GM11168 (cell line): ENCODE measurements around the gene SH3PXD2A.
"Not testable (repeated sequence)": the region's sequence is repeated elsewhere in the genome, so short reads cannot be mapped to it uniquely, and the experiment has no call there.

Experiments
- in situ Hi-C: fragments of 300-500 bp; cut with MboI; formaldehyde crosslinking; loops from one replicate; pipeline ENCODE4 v1.12.0; 2022; ENCODE audit warnings: low sequenced_read_pairs; ENCODE audit not compliant: unreplicated experiment

Gene SH3PXD2A

DNA sequence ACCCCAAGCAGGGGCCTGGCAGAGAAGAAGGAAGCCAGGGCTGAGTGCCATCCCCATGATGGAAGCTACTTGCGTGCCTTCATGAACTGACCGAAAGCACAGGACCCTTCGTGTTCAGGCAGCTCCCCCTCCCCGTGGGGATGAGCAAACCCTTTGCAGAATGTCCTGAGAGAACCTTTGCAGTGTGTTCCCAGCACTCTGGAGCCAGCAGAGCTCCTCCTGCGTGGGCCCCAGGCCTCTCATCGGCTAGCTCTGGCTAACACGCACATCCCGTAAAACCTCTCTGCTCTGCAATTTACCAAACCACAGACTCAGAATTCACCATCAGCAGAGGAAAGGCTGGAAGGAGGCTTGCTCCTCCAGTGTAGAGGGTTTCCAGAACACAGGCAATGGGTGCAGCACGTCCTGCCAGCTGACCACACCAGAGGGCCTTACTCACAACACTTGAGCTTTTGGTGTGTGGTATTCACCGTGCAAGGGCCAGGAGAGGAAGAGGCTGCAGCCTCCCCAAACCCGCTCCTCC is 3.1 kb downstream of the SH3PXD2A start:
- in situ Hi-C loops, result no loop called here

- in situ Hi-C loops, result no loop called here
Measured at GRCh38 chr10:103851261-103851660, 4.1 kb downstream of the SH3PXD2A start.

GRCh38 chr10:103850572-103850895 is 4.8 kb downstream of the SH3PXD2A start:
- in situ Hi-C loops, result no loop called here

GRCh38 chr10:103849880-103850571 is 5.3 kb downstream of the SH3PXD2A start:
- in situ Hi-C loops, result no loop called here

- in situ Hi-C loops, result no loop called here
Measured at GRCh38 chr10:103849212-103849877, 6.0 kb downstream of the SH3PXD2A start.

GRCh38 chr10:103847909-103848468 is 7.4 kb downstream of the SH3PXD2A start:
- in situ Hi-C loops, result no loop called here

GRCh38 chr10:103847346-103847745 is 8.0 kb downstream of the SH3PXD2A start:
- in situ Hi-C loops, result no loop called here

- in situ Hi-C loops, result no loop called here
Measured at GRCh38 chr10:103845972-103846371, 9.4 kb downstream of the SH3PXD2A start.

DNA sequence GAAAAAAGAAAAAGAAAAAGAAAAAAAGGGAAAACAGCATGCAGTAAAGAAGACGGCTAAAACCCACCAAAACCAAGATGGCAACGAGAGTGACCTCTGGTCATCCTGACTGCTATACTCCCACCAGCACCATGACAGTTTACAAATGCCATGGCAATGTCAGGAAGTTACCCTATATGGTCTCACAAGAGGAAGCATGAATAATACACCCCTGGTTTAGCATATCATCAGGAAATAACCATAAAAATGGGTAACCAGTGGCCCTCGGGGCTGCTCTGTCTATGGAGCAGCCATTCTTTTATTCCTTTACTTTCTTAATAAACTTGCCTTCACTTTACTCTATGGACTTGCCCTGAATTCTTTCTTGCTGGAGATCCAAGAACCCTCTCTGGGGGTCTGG is 10.0 kb downstream of the SH3PXD2A start:
- in situ Hi-C loops, result not testable (repeated sequence)

DNA sequence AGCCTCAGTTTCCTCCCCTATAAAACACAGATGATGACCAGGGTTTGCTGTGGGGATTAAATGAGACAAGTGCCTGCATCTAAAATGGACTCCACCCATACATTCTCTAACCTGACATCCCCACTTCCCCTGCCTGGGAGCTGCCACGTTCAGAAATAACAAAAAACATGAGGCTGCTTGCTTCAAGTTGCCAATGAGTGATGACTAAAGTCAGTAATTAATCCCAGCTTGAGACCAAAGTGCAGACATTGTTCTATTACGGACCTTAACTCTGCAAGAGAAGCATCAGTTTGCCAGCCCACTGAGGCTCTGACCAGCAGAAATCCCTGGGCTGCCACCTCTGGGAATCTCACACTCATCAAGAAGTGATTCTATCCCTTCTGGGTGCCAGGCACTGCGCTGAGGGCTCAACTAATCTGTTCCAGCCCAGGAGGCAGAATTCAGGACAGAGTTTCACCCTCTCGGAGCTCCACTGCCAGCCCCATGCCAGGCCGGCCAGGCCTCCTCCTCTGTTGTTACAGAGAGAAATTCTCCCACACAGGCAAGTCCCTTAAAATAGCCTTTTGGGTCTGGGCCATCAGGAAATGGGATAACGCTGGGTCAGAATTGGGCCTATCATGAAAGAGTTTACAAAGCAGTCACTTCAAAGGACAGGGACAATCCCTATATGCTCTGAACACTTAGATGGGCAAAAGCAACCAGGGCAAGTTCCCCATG is 11.4 kb downstream of the SH3PXD2A start:
- in situ Hi-C loops, result no loop called here

DNA sequence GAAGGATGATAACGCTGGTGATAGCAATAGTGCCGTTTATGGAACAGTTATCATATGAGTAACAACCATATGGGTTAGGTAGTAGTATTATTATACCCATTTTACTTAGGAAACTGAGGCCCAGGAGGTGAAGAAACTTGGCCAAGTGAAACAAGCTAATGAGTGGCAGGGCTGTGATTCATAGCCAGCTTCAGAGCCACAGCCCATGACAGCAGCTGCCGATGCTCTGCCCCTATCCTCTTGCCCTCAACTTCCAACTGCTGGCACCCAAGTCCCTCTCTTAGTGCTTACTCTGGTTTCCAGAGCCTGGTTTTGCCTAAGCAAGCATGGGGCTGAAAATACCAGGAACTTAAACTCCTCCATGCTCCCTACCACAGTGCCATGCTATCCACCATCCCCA is 12.3 kb downstream of the SH3PXD2A start:
- in situ Hi-C loops, result no loop called here

DNA sequence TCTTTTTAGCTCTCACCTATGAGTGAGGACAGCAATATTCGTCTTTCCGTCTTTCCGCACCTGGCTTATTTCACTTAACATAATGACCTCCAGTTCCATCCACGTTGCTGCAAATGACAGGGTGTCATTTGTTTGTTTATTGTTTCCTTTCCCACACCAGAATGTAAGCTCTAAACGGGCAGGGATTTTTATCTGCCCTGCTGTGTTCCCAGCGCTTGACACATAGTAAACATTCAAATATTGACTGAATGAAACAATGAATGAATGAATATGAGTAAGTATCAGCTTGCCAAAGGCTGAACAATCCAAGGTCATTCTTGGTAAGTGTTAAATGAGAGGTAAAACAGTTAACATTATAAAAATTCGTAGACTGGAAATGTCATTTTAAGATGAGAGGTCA is 12.8 kb downstream of the SH3PXD2A start:
- in situ Hi-C loops, result no loop called here

- in situ Hi-C loops, result no loop called here
Measured at GRCh38 chr10:103841519-103841918, 13.9 kb downstream of the SH3PXD2A start.

DNA sequence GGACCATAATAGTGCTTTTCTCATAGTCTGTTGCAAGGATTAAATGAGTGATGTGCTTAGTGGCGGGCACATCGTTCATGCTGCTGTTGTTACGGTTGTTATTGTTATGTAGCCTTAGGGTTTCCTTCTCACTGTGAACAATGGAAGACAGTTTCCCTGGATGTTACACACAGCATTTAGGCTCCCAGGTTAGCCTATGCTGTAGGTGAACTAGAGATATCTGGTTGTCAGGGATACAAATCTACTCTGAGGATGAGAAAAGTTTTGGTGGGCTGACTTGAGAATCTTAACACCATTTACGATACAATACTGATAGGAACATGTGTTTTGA is 14.7 kb downstream of the SH3PXD2A start:
- in situ Hi-C loops, result no loop called here

DNA sequence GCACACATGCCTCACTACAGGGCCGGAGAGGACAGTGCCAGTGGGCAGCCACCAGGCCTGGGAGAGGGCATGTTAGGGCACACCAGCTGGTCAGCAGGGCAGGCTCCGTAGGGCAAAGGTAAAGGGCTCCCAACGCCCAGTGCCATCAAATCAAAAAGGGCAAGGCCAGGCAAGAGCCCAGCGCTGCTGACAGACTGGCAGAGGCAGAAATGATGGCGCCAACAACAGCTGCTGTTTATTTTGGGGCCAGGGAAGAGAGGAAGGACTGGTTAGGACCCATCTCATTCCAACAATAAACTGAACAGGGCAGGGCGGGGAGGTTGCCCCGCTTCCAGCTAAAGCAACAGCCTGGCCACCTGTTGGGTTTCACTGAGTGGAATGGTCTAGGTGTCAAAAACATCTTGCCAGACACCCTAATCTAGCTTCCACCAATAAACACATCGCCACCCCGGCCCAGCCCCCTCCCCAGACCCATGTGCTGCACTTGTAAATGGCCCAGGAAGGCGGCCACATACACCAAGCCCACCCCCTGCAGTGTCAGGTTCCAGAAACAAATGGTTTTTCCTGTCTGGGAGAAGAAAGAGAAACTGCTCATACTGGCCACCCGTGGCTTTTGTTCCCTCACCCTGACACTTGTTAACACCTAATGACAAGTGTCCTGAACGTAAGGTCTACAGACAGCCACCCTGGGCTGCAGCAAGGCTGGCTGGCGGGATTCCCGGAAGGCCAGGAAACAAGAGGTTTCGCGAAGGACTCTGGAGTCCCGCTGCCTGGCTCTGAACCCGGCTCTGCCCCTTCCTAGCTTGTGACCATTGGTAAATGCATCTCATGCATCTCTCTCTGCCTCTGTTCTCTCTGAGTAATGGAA is 15.3 kb downstream of the SH3PXD2A start:
- in situ Hi-C loops, result no loop called here

DNA sequence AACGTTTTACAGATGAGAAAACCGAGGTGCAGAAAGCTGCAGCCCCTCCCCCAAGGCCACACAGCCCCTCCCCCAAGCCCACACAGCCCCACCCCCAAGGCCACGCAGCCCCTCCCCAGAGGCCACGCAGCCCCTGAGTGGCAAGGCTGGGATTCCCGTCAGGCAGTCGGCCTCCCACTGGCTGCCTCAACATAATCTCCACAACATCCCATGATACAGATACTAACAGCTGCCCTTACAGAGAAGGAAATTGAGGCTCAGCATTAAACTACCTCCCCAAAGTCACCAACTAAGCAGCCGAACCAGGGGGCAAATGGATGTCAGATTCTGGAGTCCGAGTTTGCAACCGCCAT is 15.9 kb downstream of the SH3PXD2A start:
- in situ Hi-C loops, result no loop called here

DNA sequence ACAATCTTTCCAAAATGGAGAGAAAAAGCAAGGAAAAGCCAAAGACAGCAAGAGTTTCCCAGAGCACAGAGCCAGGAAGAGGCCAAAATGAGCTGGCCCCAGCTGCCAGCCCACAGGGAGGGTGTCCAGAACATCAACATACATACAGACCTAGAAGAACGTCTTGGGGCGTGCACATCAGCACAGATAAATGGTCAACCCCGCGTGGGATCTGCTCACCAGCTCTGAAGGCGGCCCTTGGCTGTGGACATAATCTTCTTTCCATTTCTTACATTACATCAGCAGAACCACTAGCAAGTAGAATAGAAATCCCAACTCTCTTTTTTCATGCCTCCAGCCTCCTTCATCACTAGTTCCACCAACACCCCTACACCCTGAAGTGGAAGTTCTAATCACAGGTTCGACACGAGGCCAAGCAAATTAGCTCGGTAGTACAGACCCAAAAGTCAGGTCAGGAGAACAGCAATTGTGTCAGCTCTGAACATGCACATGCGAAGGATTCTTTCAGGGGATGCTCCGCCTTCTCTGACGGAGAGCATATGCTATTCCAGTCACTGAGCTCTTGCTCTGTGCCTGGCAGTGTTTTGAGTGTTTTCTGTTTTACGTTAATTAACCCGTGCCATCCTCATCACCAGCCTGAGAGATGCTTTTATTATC is 16.4 kb downstream of the SH3PXD2A start:
- in situ Hi-C loops, result no loop called here

DNA sequence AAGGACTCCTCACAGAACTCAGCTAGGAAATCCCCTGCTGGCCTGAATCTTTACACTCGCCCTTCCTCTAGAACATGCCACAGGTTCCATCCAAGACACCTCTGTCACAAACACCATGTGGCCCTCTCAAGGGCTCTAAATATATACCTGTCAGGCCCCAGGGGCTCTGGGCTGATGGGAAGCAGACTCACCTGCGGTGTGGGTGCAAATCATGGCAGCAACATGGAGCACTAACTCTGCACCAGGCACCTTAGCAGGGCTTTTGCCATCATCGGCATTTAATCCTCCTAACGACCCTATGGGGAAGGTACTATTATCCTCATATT is 17.3 kb downstream of the SH3PXD2A start:
- in situ Hi-C loops, result no loop called here

DNA sequence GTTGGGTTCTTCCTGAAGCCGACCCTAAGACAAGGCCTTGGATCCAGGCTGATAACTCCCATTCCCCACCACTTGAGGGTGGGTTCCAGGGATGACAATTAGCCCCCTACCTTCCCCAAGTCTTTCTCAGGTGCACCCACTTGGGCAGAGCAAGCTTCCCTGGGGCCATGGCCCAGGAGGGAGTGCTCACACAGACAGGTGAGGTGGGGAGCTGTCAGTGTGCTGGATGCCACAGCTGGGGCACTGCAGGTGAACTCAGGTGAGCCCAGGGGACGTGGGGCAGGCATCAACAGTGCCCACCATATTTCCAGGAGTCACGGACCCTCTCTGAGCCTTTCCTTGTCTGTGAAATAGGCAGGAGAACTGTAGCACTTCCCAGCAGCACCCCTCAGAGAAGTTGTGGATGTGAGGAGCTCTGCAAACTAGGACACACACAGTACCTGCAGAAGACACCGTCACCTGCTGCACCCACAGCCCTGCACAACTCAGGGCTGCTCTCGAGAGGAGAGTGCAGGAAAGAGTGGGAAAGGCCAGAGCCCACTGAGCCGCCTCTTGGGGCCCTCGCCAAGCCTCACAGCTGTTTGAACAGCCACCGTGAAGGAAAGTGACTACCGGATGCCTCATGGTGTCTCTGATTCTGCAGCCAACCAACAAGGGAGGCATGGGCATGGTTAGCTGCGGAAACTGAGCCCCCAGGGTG is 17.9 kb downstream of the SH3PXD2A start:
- in situ Hi-C loops, result no loop called here
